HEK293 (cell line): Measurements from ENCODE around the gene VILL.

Experiments
- ZFP37 ChIP-seq: fragments of 450-650 bp; formaldehyde crosslinking; IDR thresholded peaks from 2 replicates; pipeline ENCODE4 v1.5.1; 2016; ENCODE audit warnings: missing biosample characterization, missing genetic modification characterization
- ZNF169 ChIP-seq: fragments of 450-650 bp; formaldehyde crosslinking; IDR thresholded peaks from 2 replicates; pipeline ENCODE4 v1.5.1; 2016; ENCODE audit warnings: missing biosample characterization, missing genetic modification characterization
- ZNF274 ChIP-seq, 2 experiments: fragments of 200-500 bp in 1 of 2; fragments of 450-650 bp in 1 of 2; sonication (Bioruptor generic) in 1 of 2; formaldehyde crosslinking in 1 of 2; IDR thresholded peaks; 2 replicates each; pipeline versions ENCODE4 v1.5.1 to v1.6.1; 2014 to 2016; ENCODE audit warnings: borderline replicate concordance in 1 of 2, inconsistent platforms in 1 of 2, low read length in 1 of 2, missing biosample characterization in 1 of 2, missing genetic modification characterization in 1 of 2
- ZNF350 ChIP-seq: fragments of 450-650 bp; formaldehyde crosslinking; IDR thresholded peaks from 2 replicates; pipeline ENCODE4 v1.5.0; 2017; ENCODE audit warnings: missing biosample characterization, mild to moderate bottlenecking, missing genetic modification characterization
- ZNF514 ChIP-seq: fragments of 450-650 bp; formaldehyde crosslinking; IDR thresholded peaks from 2 replicates; pipeline ENCODE4 v1.5.1; 2016; ENCODE audit warnings: missing biosample characterization, missing genetic modification characterization
- ZNF558 ChIP-seq: fragments of 450-650 bp; formaldehyde crosslinking; IDR thresholded peaks from 2 replicates; pipeline ENCODE4 v1.5.1; 2016; ENCODE audit warnings: missing biosample characterization, missing genetic modification characterization
- TF ChIP-seq, protein P1 (sequence below): fragments of 450-650 bp; formaldehyde crosslinking; IDR thresholded peaks from 2 replicates; pipeline ENCODE4 v1.5.1; 2016; ENCODE audit warnings: missing biosample characterization, missing genetic modification characterization

DNA sequence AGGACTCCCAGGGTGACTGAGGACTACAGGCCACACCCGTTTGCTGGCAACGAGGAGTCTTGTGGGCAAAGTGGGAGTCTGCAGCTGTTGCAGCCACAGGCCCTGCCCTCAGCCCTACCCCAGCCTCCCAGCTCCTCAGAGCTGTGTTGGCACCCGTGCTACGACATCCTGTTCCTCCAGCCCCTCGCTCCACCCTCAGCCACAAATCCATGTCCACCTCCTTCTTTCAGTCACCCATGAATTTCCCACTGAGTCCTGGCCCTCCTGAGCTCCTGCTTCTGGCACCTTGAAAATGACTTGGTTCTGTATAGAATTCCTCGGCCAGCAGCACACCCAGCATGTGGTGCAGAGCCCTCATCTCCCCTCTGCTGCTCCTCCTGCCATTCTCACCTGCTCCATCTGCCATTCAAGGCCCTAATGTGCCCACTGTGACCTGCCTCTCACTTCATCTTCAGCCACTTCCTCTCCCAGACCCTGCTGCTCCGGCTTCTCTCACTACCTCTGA lies 20.9 kb upstream of the VILL start:
- TF ChIP-seq ZNF169 (tag by site-specific recombination) (no peak), ZNF558 (tag by site-specific recombination) (no peak), ZNF350 (no peak), ZNF274 (IDR thresholded peaks at IDR 0.05; ENCODE audit: low read length) (no peak), ZNF274 (tag by site-specific recombination; IDR thresholded peaks at IDR 0.05; ENCODE audit: borderline replicate concordance) (no peak), ZNF514 (tag by site-specific recombination) (no peak), ZFP37 (tag by site-specific recombination) (no peak)
- TF ChIP-seq, protein P1, sequence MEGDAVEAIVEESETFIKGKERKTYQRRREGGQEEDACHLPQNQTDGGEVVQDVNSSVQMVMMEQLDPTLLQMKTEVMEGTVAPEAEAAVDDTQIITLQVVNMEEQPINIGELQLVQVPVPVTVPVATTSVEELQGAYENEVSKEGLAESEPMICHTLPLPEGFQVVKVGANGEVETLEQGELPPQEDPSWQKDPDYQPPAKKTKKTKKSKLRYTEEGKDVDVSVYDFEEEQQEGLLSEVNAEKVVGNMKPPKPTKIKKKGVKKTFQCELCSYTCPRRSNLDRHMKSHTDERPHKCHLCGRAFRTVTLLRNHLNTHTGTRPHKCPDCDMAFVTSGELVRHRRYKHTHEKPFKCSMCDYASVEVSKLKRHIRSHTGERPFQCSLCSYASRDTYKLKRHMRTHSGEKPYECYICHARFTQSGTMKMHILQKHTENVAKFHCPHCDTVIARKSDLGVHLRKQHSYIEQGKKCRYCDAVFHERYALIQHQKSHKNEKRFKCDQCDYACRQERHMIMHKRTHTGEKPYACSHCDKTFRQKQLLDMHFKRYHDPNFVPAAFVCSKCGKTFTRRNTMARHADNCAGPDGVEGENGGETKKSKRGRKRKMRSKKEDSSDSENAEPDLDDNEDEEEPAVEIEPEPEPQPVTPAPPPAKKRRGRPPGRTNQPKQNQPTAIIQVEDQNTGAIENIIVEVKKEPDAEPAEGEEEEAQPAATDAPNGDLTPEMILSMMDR (tag by site-specific recombination): no peak
